OCI-LY7 (cell line): ENCODE results near the gene ANO1.

Source experiments
- CTCF ChIP-seq: fragments of 200-600 bp; sonication (generic); conservative IDR thresholded peaks from 2 replicates; pipeline ENCODE4 v1.5.1; 2014; ENCODE audit warnings: mild to moderate bottlenecking, antibody characterized with exemption, low read length, moderate library complexity, mixed read lengths
- EZH2phosphoT487 ChIP-seq: fragments of 200-600 bp; sonication (generic); IDR thresholded peaks from 2 replicates; pipeline ENCODE4 v1.6.1; 2018; ENCODE audit warnings: low read depth, borderline replicate concordance, mild to moderate bottlenecking, mixed run types, antibody characterized with exemption, low read length, moderate library complexity, mixed read lengths

GRCh38 chr11:70087446-70088167, 9.5 kb downstream of the ANO1 start:
- no peak for TF ChIP-seq CTCF
- TF ChIP-seq EZH2phosphoT487, result no peak
